ENCODE measurements around the gene ITLN1.

ITLN1 gene

GRCh38 chr1:160862203-160863060, 22.5 kb downstream of the ITLN1 start, which contains the start of gene CD244:
CD244 (minus strand) TSS chr1:160862887; CDS start chr1:160862677, 210 bp downstream.
- in situ Hi-C loops (cut with MboI; ENCODE audit: low sequenced_read_pairs, unreplicated experiment), result no loop called here
- TF ChIP-seq CTCF (IDR thresholded peaks at IDR 0.05; ENCODE audit: borderline replicate concordance, control extremely low read depth, extremely low read depth, insufficient read depth, missing control alignments), result no peak
- peak; percentile 78 for DNase-seq (ENCODE audit: low spot score)

- TF ChIP-seq CTCF (IDR thresholded peaks at IDR 0.05; ENCODE audit: borderline replicate concordance, control extremely low read depth, extremely low read depth, insufficient read depth, missing control alignments), result no peak
- no peak for DNase-seq (ENCODE audit: low spot score)
- in situ Hi-C loops (cut with MboI; ENCODE audit: low sequenced_read_pairs, unreplicated experiment), result no loop called here
Observed at GRCh38 chr1:160860840-160861505, 24.0 kb downstream of the ITLN1 start.

GRCh38 chr1:160859166-160859565, 25.8 kb downstream of the ITLN1 start:
- TF ChIP-seq CTCF (IDR thresholded peaks at IDR 0.05; ENCODE audit: borderline replicate concordance, control extremely low read depth, extremely low read depth, insufficient read depth, missing control alignments), result no peak
- DNase-seq (ENCODE audit: low spot score), result no peak
- in situ Hi-C loops (cut with MboI; ENCODE audit: low sequenced_read_pairs, unreplicated experiment), result no loop called here

- no peak for DNase-seq (ENCODE audit: low spot score)
- no peak for TF ChIP-seq CTCF (IDR thresholded peaks at IDR 0.05; ENCODE audit: borderline replicate concordance, control extremely low read depth, extremely low read depth, insufficient read depth, missing control alignments)
- in situ Hi-C loops (cut with MboI; ENCODE audit: low sequenced_read_pairs, unreplicated experiment), result no loop called here
Observed at GRCh38 chr1:160858507-160858906, 26.5 kb downstream of the ITLN1 start.

- no peak for DNase-seq (ENCODE audit: low spot score)
- in situ Hi-C loops (cut with MboI; ENCODE audit: low sequenced_read_pairs, unreplicated experiment), result no loop called here
- TF ChIP-seq CTCF (IDR thresholded peaks at IDR 0.05; ENCODE audit: borderline replicate concordance, control extremely low read depth, extremely low read depth, insufficient read depth, missing control alignments), result no peak
Observed at GRCh38 chr1:160858097-160858496, 26.9 kb downstream of the ITLN1 start.

- peak; percentile 25 for DNase-seq (ENCODE audit: low spot score)
- in situ Hi-C loops (cut with MboI; ENCODE audit: low sequenced_read_pairs, unreplicated experiment), result no loop called here
- TF ChIP-seq CTCF (IDR thresholded peaks at IDR 0.05; ENCODE audit: borderline replicate concordance, control extremely low read depth, extremely low read depth, insufficient read depth, missing control alignments), result no peak
Observed at GRCh38 chr1:160855181-160855981, 29.6 kb downstream of the ITLN1 start.
